ENCODE data around the gene SKI. TPM values are rescaled to one million over a fixed set of nuclear protein-coding genes. Genes with fewer than 3 reads are reported as not detected.
"Not testable (repeated sequence)": the region's sequence is repeated elsewhere in the genome, so short reads cannot be mapped to it uniquely, and the experiment has no call there.

SKI gene
- polyA plus RNA-seq, 3 donors = 9.5 to 69.2 (median 36.3) TPM

DNA sequence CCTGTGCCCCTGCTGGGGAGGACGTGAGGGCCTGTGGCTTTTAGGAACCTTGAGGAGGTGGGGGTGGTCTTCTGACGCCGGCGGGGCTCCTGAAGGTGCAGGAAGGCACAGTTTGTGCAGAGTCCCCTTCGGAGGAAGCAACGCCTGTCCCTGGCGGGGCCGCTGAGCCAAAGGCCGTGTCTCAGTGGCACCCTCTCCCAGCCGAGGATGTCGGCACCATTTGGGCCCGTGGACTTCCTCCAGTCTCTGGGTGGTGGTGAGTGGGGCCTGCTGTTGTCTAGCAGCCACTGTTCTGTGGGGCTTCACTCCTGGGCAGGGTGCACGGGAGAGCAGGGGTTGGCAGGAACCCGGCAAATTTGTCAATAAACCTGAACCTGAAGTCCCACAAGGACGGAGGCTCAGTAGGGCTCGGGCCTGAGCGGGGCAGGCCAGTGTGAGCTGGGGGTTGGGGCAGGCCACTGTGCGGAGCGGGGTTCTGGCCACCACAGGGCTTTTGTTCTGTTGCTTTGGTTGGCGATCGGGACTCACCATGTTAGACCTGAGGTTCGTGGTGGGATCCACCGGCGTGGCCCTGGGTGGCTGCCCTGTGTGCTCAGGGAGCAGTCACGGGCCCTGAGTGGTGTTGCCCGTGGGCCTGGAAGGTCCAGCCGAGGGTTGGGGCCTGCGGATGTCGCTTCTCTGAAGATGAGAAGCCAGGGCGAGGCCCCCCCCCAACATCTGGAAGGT, 64.8 kb downstream of the SKI start:
- 88 to 90% (median 89%) methylated on average over 28 to 30 of the region's 30 CpGs for WGBS, 3 donors
- no peak overlapping the region for H3K27ac ChIP-seq (ENCODE audit: low read depth, low read length)

- 49 to 81% (median 49%) methylated on average over 23 of the region's 23 CpGs for WGBS, 3 donors
- no peak overlapping the region for H3K27ac ChIP-seq (ENCODE audit: low read depth, low read length)
These were observed 66.1 kb downstream of the SKI start for GRCh38 chr1:2294033-2294724.

GRCh38 chr1:2294725-2295078, 66.6 kb downstream of the SKI start:
- 69 to 91% (median 77%) methylated on average over 5 of the region's 5 CpGs for WGBS, 3 donors
- no peak overlapping the region for H3K27ac ChIP-seq (ENCODE audit: low read depth, low read length)

GRCh38 chr1:2295526-2295925, 67.4 kb downstream of the SKI start:
- no peak overlapping the region for H3K27ac ChIP-seq (ENCODE audit: low read depth, low read length)
- 88 to 93% (median 92%) methylated on average over 13 of the region's 13 CpGs for WGBS, 3 donors

DNA sequence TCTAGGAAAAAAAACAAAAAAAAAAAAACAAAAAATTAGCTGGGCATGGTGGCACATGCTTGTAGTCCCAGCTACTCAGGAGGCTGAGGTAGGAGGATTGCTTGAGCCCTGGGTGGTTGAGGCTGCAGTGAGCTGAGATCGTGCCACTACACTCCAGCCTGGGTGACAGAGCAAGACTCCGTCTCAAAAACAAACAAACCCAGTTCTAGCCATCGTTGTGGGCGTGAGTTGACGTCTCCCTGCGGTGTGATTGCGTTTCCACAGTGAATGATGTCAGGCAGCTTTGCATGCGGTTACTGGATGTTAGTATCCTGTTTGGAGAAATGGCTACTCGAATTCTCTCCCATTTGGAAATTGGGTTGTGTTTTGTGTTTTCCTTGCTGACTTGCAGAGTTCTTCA, 68.1 kb downstream of the SKI start:
- WGBS, 3 donors = 79 to 86% (median 83%) methylated on average over 9 of the region's 9 CpGs
- not testable (repeated sequence) for H3K27ac ChIP-seq (ENCODE audit: low read depth, low read length)

DNA sequence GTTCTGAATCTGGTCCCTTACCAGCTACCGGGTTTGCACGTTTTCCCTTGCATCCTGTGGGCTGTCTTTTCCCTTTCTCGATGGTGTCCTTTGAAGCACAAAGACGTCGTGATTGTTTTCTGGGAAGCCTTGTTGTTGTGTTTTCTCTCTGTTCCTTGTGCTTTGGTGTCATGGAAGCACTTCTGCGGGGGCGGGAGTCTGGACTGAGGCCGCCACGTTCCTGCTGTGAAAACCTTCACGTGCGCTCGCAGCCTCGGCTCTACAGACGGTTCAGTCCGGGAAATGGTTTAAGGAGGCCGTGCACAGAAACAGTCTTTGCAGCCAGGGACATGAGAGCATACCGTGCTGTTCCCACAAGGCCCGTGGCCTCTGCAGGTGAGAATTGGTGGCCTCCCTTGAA, 68.5 kb downstream of the SKI start:
- 86 to 88% (median 87%) methylated on average over 18 of the region's 18 CpGs for WGBS, 3 donors
- H3K27ac ChIP-seq (ENCODE audit: low read depth, low read length) = no peak overlapping the region

DNA sequence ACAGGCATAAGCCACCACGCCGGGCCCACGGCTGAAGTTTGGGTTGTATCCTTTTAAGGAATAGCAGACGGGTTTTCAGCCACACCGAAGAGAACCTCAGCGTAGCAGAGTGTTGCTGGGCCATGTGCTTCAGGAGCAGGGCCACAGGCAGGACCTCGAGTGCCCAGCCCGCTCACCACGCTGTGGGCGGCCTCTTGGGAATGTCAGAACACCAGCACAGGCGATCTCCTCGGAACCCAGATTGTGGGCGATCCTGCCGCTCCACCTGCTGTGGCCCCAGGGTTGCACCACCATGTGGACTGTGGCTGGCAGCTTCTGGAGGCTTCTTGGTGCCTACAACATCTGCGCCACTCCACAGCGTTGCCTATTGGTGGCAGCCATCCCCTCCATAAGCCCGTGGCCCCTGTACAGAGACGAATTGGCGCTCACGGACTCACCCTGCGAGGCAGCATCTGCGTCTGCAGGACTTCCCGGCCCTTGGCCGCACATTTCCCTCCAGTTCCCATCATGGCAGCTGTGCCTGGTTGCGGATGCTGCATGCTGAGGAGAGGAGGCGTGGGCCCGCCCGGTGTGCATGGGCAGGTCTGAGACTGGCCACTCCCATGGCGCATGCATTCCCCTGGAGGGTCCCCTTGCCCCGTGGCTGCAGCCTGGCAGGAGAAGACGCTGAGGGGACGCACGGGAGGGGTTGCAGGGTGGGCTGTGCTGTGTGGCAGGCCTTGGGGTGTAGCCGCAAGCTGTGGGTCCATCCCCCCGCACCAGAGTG, 69.3 kb downstream of the SKI start:
- no peak overlapping the region for H3K27ac ChIP-seq (ENCODE audit: low read depth, low read length)
- WGBS, 3 donors = 91 to 94% (median 94%) methylated on average over 34 to 35 of the region's 35 CpGs

DNA sequence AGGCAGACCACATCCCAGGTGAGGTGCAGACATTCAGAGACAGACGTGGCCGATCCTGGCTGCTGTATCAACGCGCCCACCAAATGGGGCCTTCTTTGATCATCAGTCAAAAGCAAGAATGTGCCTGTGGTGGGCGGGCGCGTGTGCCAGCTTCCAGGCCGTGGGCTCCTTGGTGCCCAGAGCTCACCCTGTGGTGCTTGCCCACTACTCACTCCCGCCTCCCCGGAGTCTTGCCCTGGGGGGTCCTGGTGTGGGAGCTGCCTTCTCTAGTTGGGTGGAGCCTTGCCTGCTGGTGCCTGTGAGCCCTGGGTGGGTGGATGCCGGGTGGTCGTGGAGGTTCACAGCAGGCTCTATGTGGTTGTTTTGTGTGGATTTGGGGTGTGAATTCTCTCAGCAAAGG, 70.6 kb downstream of the SKI start:
- H3K27ac ChIP-seq (ENCODE audit: low read depth, low read length) = no peak overlapping the region

GRCh38 chr1:2299131-2299627, 71.1 kb downstream of the SKI start:
- 52 to 73% (median 63%) methylated on average over 24 of the region's 24 CpGs for WGBS, 3 donors
- no peak overlapping the region for H3K27ac ChIP-seq (ENCODE audit: low read depth, low read length)

More for the DNA sequence above, 70.6 kb downstream of the SKI start:
- WGBS, 3 donors = 85 to 89% (median 88%) methylated on average over 12 of the region's 12 CpGs

- WGBS, 3 donors = 48 to 78% (median 49%) methylated on average over 32 of the region's 32 CpGs
- H3K27ac ChIP-seq (ENCODE audit: low read depth, low read length) = no peak overlapping the region
These were observed 72.1 kb downstream of the SKI start for GRCh38 chr1:2300004-2300771.

- peak overlapping the region; percentile 31 for H3K27ac ChIP-seq (ENCODE audit: low read depth, low read length)
- WGBS, 3 donors = 13 to 65% (median 16%) methylated on average over 37 of the region's 37 CpGs
These were observed 72.9 kb downstream of the SKI start for GRCh38 chr1:2300851-2301606.

- peak overlapping the region; percentile 31 for H3K27ac ChIP-seq (ENCODE audit: low read depth, low read length)
- 72 to 90% (median 77%) methylated on average over 17 of the region's 17 CpGs for WGBS, 3 donors
These were observed 73.6 kb downstream of the SKI start for GRCh38 chr1:2301607-2302291.

- 88 to 91% (median 91%) methylated on average over 24 of the region's 24 CpGs for WGBS, 3 donors
- no peak overlapping the region for H3K27ac ChIP-seq (ENCODE audit: low read depth, low read length)
These were observed 74.3 kb downstream of the SKI start for GRCh38 chr1:2302292-2302925.

- H3K27ac ChIP-seq (ENCODE audit: low read depth, low read length) = no peak overlapping the region
- 90 to 93% (median 90%) methylated on average over 35 of the region's 35 CpGs for WGBS, 3 donors
These were observed 75.1 kb downstream of the SKI start for GRCh38 chr1:2303016-2303775.

DNA sequence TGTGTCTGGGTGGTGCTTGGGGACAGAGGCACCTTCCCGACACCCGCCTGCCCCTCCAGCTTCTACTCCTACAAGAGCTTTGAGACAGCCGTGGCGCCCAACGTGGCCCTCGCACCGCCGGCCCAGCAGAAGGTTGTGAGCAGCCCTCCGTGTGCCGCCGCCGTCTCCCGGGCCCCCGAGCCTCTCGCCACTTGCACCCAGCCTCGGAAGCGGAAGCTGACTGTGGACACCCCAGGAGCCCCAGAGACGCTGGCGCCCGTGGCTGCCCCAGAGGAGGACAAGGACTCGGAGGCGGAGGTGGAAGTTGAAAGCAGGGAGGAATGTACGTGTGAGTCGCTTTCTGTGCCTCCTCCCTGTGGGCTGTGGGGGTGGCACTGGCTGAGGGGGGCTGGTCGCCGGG, 75.7 kb downstream of the SKI start:
- H3K27ac ChIP-seq (ENCODE audit: low read depth, low read length) = no peak overlapping the region
- WGBS, 3 donors = 92 to 94% (median 93%) methylated on average over 26 of the region's 26 CpGs

- no peak overlapping the region for H3K27ac ChIP-seq (ENCODE audit: low read depth, low read length)
- 88 to 95% (median 94%) methylated on average over 22 of the region's 22 CpGs for WGBS, 3 donors
These were observed 76.2 kb downstream of the SKI start for GRCh38 chr1:2304282-2304681.
